IMR-90 (cell line): Measurements from ENCODE around the gene CARF. TPM values are rescaled to one million over a fixed set of nuclear protein-coding genes. Genes with fewer than 3 reads are reported as not detected.

Experiments used
- BHLHE40 ChIP-seq: fragments of 150-350 bp; IDR thresholded peaks from 2 replicates; pipeline ENCODE4 v1.6.1; 2016; ENCODE audit warnings: mild to moderate bottlenecking, low read depth, low read length
- CEBPB ChIP-seq: IDR thresholded peaks from 2 replicates; pipeline ENCODE4 v1.6.1; 2012; ENCODE audit warnings: low read depth, low read length, improper control_type of control experiment
- FOS ChIP-seq: fragments of 150-350 bp; IDR thresholded peaks from 2 replicates; pipeline ENCODE4 v1.6.1; 2016; ENCODE audit warnings: low read depth, low read length
- RCOR1 ChIP-seq: IDR thresholded peaks from 2 replicates; pipeline ENCODE4 v1.6.1; 2012; ENCODE audit warnings: mild to moderate bottlenecking, low read length, improper control_type of control experiment; ENCODE audit not compliant: insufficient replicate concordance
- RFX5 ChIP-seq: IDR thresholded peaks from 2 replicates; pipeline ENCODE4 v1.8.0; 2012; ENCODE audit warnings: low read depth, mild to moderate bottlenecking, low read length, moderate library complexity
- SMC3 ChIP-seq: fragments of 150-350 bp; IDR thresholded peaks from 2 replicates; pipeline ENCODE4 v1.6.1; 2016; ENCODE audit warnings: low read depth, mild to moderate bottlenecking, antibody characterized with exemption, low read length, moderate library complexity
- USF2 ChIP-seq: fragments of 150-350 bp; IDR thresholded peaks from 2 replicates; pipeline ENCODE4 v1.6.1; 2017; ENCODE audit warnings: mild to moderate bottlenecking, antibody characterized with exemption, low read length, low read depth
- polyA plus RNA-seq, 3 experiments: library from polyadenylated mRNA; depleted of rRNA; stranded (reverse); fragments of >200 nt; gene quantifications; 2 replicates each; pipeline ENCODE4 v1.2.3, GENCODE V29; 2012; ENCODE audit warnings: low replicate concordance in 1 of 3
- total RNA-seq: library from RNA; depleted of rRNA; stranded (reverse); fragments of >200 nt; gene quantifications from 2 replicates; pipeline ENCODE4 v1.2.3, GENCODE V29; 2012

CARF gene
- total and polyA plus RNA-seq, 2 of the 4 experiments (the other 2 are of a cell fraction): 2.4 to 5.6 TPM

- TF ChIP-seq CEBPB (no peak), BHLHE40 (no peak), RFX5 (no peak), RCOR1 (no peak), USF2 (no peak), FOS (no peak), SMC3 (no peak)
Measured at GRCh38 chr2:202911512-202912341, at the start of gene CARF, which contains the start of gene WDR12 (continued).
